Pancreas (tissue), 10 donors: ENCODE data around the gene HOXC13. TPM values are rescaled to one million over a fixed set of nuclear protein-coding genes. Genes with fewer than 3 reads are reported as not detected.

ENCODE experiments used
- ATAC-seq, 4 donors: fragments of 200-7000 bp; cut with Tn5 transposase; one replicate each; pipeline versions ENCODE4 v1.8.0 to v1.9.1; 2020; ENCODE audit warnings: mild to moderate bottlenecking in 4 of 4, moderate library complexity in 4 of 4
- DNase-seq, 6 donors: peaks; one replicate each; pipeline ENCODE4 v3.0.0-alpha.2; 2020
- FAIRE-seq: peaks from 2 replicates; lab custom pipeline; 2012; peaks lifted over from hg19 to GRCh38; lab: Jason Lieb, UNC
- H3K27ac ChIP-seq, 4 donors: fragments of 200-600 bp; sonication (generic); 1 replicate in 3 of 4; 2 replicates in 1 of 4; pipeline versions ENCODE4 v1.5.0 to v1.8.0; 2020
- H3K27me3 ChIP-seq, 4 donors: fragments of 200-600 bp; one replicate each; pipeline ENCODE4 v1.8.0; 2021
- H3K36me3 ChIP-seq, 3 donors: fragments of 200-600 bp; sonication (generic) in 1 of 3; one replicate each; pipeline versions ENCODE4 v1.5.0 to v1.8.0; 2020 to 2021
- H3K4me1 ChIP-seq, 3 donors: fragments of 200-600 bp; one replicate each; pipeline ENCODE4 v1.8.0; 2021
- H3K4me3 ChIP-seq, 4 donors: fragments of 200-600 bp; sonication (generic) in 2 of 4; one replicate each; pipeline versions ENCODE4 v1.5.0 to v1.8.0; 2020 to 2021
- H3K9me3 ChIP-seq, 4 donors: fragments of 200-600 bp; one replicate each; pipeline ENCODE4 v1.8.0; 2021
- CTCF ChIP-seq, 4 donors: fragments of 200-600 bp; sonication (generic) in 3 of 4; IDR thresholded peaks; one replicate each; pipeline versions ENCODE4 v1.5.0 to v1.8.0; 2021; ENCODE audit warnings: antibody characterized with exemption in 4 of 4
- WGBS, 2 donors: extraction: QIAGEN DNeasy Blood & Tissue Kit; methylation state at CpG; one replicate each; pipeline ENCODE4 v1.1.7; 2013; 5-methylcytosine and 5-hydroxymethylcytosine counted together
- intact Hi-C, 3 donors: fragments of 100-400 bp; cut with DNase I; formaldehyde crosslinking; loops; one replicate each; pipeline versions ENCODE4 v1.11.1 to v1.14.2; 2022
- microRNA-seq, 2 donors: library from miRNA; unstranded; fragments of <30 nt; microRNA quantifications; one replicate each; pipeline versions ENCODE4 to v1.1.0, GENCODE V29; 2019 to 2020
- polyA plus RNA-seq, 2 donors: library from polyadenylated mRNA; stranded (reverse); fragments of 200-250 nt; gene quantifications; one replicate each; pipeline ENCODE4 v1.2.3, GENCODE V29; 2013
- total RNA-seq, 6 donors: library from RNA; stranded (reverse); fragmentation: NEBNext Ultra II Directional in 4 of 6; extraction: Animal tissue kit (Norgen Biotek cat#: 25700) in 4 of 6; gene quantifications; one replicate each; pipeline versions ENCODE4 v1.2.1 to v1.2.4, GENCODE V29; 2021 to 2023
- donor health status: healthy with polysubstance abuse.
- donor health status: DM: no; HTN: no; CAD: no; lungs with moderate emphysema.
- donor health status: DM: no; HTN: no; CAD: no.
- donor health status: control.
- donor health status: control.
- donor health status: Bipolar disorder and iron deficiency.
- donor health status: DM: yes; HTN: yes; CAD: no.
- donor health status: DM: no; HTN: no; CAD: no.
- donor health status: DM: no; HTN: no; CAD: no.
- donor health status: DM: yes; HTN: yes; CAD: no.

The HOXC13 gene
- total and polyA plus RNA-seq, 8 donors, result 0.06 TPM; not detected in 7

GRCh38 chr12:53994009-53994263, 55.3 kb downstream of the HOXC13 start:
- no peak for TF ChIP-seq CTCF (IDR thresholded peaks at IDR 0.05)
- peaks cover 3 to 85% (median 11%) of the 10 kb centered on the region in 4 donors for H3K27me3 ChIP-seq
- no peak overlapping the region for H3K27ac ChIP-seq
- FAIRE-seq (no peak), ATAC-seq (peak in 1 of 4 donors; percentile 6), DNase-seq (no peak)
- no peaks in the 10 kb centered on the region for H3K36me3 ChIP-seq
- 10 to 11% methylated on average over 19 of the region's 19 CpGs for WGBS, 2 donors
- H3K4me3 ChIP-seq, result no peak overlapping the region
- intact Hi-C loops, result no loop called here
- H3K9me3 ChIP-seq, result no peaks in the 10 kb centered on the region
- H3K4me1 ChIP-seq, result peaks cover 0 to 16% (median 16%) of the 10 kb centered on the region in 3 donors

- H3K4me3 ChIP-seq, result peak overlapping the region in 2 of 4 donors; percentile 10 to 43
- peak in 2 of 6 donors; percentile 14 to 71 for DNase-seq
- intact Hi-C loops, result no loop called here
These were observed 55.8 kb downstream of the HOXC13 start for GRCh38 chr12:53994264-53995001.

GRCh38 chr12:53995002-53995377, 56.4 kb downstream of the HOXC13 start:
- intact Hi-C loops, result no loop called here
- ATAC-seq (peak in 3 of 4 donors; percentile 11 to 43 (median 28)), FAIRE-seq (no peak), DNase-seq (no peak)
- Histone ChIP-seq H3K27me3 (peaks cover 0 to 81% (median 12%) of the 10 kb centered on the region in 4 donors), H3K36me3 (no peaks in the 10 kb centered on the region), H3K9me3 (no peaks in the 10 kb centered on the region), H3K4me1 (peaks cover 0 to 16% (median 12%) of the 10 kb centered on the region in 3 donors), H3K4me3 (peak overlapping the region in 1 of 4 donors; percentile 43), H3K27ac (no peak overlapping the region)
- TF ChIP-seq CTCF (IDR thresholded peaks at IDR 0.05), result no peak
- WGBS, 2 donors, result 7 to 9% methylated on average over 17 of the region's 17 CpGs

More at GRCh38 chr12:53994264-53995001, 55.8 kb downstream of the HOXC13 start:
- WGBS, 2 donors, result 3 to 4% methylated on average over 46 to 60 of the region's 60 CpGs
- FAIRE-seq, result no peak
- peaks cover 0 to 81% (median 11%) of the 10 kb centered on the region in 4 donors for H3K27me3 ChIP-seq
- no peaks in the 10 kb centered on the region for H3K36me3 ChIP-seq
- peaks cover 0 to 16% (median 14%) of the 10 kb centered on the region in 3 donors for H3K4me1 ChIP-seq
- peak; percentile 35 to 69 (median 59) for ATAC-seq
- no peak overlapping the region for H3K27ac ChIP-seq
- TF ChIP-seq CTCF (IDR thresholded peaks at IDR 0.05), result no peak
- H3K9me3 ChIP-seq, result no peaks in the 10 kb centered on the region

GRCh38 chr12:53995378-53996239, 57.0 kb downstream of the HOXC13 start:
- ATAC-seq (peak; percentile 14 to 57 (median 21)), DNase-seq (peak in 1 of 6 donors; percentile 27), FAIRE-seq (no peak)
- Histone ChIP-seq H3K36me3 (no peaks in the 10 kb centered on the region), H3K27me3 (peaks cover 0 to 81% (median 14%) of the 10 kb centered on the region in 4 donors), H3K9me3 (no peaks in the 10 kb centered on the region), H3K4me1 (peaks cover 0 to 16% (median 12%) of the 10 kb centered on the region in 3 donors), H3K27ac (no peak overlapping the region), H3K4me3 (peak overlapping the region in 2 of 4 donors; percentile 15 to 43)
- 12 to 15% methylated on average over 48 of the region's 48 CpGs for WGBS, 2 donors
- no peak for TF ChIP-seq CTCF (IDR thresholded peaks at IDR 0.05)
- intact Hi-C loops, result no loop called here

Small RNA genes lying within 50 kb of the gene (microRNA-seq; reads per million reads assigned to microRNA genes)
- gene MIR196A2, result 2.3 to 7.7 reads per million in 2 donors

Other genes with a start within 250 kb of the HOXC13 start
- 100 to 1,000 TPM in 1 of 6 donors, 10 to 100 TPM in 5; 28.2 to 102 (median 72.3) TPM for gene CALCOCO1, start 211.4 kb upstream of the HOXC13 start, total RNA-seq
- gene CALCOCO1, start 211.4 kb upstream of the HOXC13 start, polyA plus RNA-seq, result 100 to 1,000 TPM; 102 to 103 TPM
- gene CISTR, start 186.9 kb upstream of the HOXC13 start, total RNA-seq, result not detected
- gene CISTR, start 186.9 kb upstream of the HOXC13 start, polyA plus RNA-seq, result not detected
- not detected for gene HOXC12, start 16.1 kb downstream of the HOXC13 start, total RNA-seq
- gene HOXC12, start 16.1 kb downstream of the HOXC13 start, polyA plus RNA-seq, result not detected
- gene HOXC11, start 34.3 kb downstream of the HOXC13 start, total RNA-seq, result not detected
- not detected for gene HOXC11, start 34.3 kb downstream of the HOXC13 start, polyA plus RNA-seq
- gene HOTAIR, start 36.1 kb downstream of the HOXC13 start, total RNA-seq, result not detected
- not detected for gene HOTAIR, start 36.1 kb downstream of the HOXC13 start, polyA plus RNA-seq
- under 1 TPM in 1 of 6 donors, not detected in 5; 0.08 TPM for gene HOXC10, start 46.3 kb downstream of the HOXC13 start, total RNA-seq
- under 1 TPM in 1 of 2 donors, not detected in 1; 0.16 TPM for gene HOXC10, start 46.3 kb downstream of the HOXC13 start, polyA plus RNA-seq
- gene HOXC9, start 61.3 kb downstream of the HOXC13 start, total RNA-seq, result under 1 TPM in 1 of 6 donors, not detected in 5; 0.19 TPM
- gene HOXC9, start 61.3 kb downstream of the HOXC13 start, polyA plus RNA-seq, result under 1 TPM; 0.26 to 0.27 TPM
- gene HOXC8, start 70.2 kb downstream of the HOXC13 start, total RNA-seq, result not detected
- gene HOXC8, start 70.2 kb downstream of the HOXC13 start, polyA plus RNA-seq, result not detected
- under 1 TPM in 4 of 6 donors, not detected in 2; 0.19 to 0.41 (median 0.31) TPM for gene HOXC6, start 89.6 kb downstream of the HOXC13 start, total RNA-seq
- gene HOXC6, start 89.6 kb downstream of the HOXC13 start, polyA plus RNA-seq, result under 1 TPM; 0.14 to 0.34 TPM
- not detected for gene HOXC5, start 94.2 kb downstream of the HOXC13 start, total RNA-seq
- gene HOXC5, start 94.2 kb downstream of the HOXC13 start, polyA plus RNA-seq, result not detected
- under 1 TPM in 3 of 6 donors, not detected in 3; 0.15 to 0.62 (median 0.23) TPM for gene HOXC4, start 115.0 kb downstream of the HOXC13 start, total RNA-seq
- gene HOXC4, start 115.0 kb downstream of the HOXC13 start, polyA plus RNA-seq, result under 1 TPM in 1 of 2 donors, not detected in 1; 0.27 TPM